GM23338 (cell line): ENCODE results near the gene IGFLR1. TPM values are rescaled to one million over a fixed set of nuclear protein-coding genes. Genes with fewer than 3 reads are reported as not detected.

Source experiments
- ATAC-seq: fragments of 200-7000 bp; cut with Tn5 transposase; 3 replicates; pipeline ENCODE4 v1.9.1; 2020
- DNase-seq: peaks from one replicate; pipeline ENCODE4 v3.0.0-alpha.2; 2015; ENCODE audit warnings: low spot score
- H2AFZ ChIP-seq: fragments of 200-600 bp; sonication (generic); 2 replicates; pipeline ENCODE4 v1.8.0; 2016; ENCODE audit warnings: antibody characterized with exemption, mild to moderate bottlenecking, moderate library complexity
- H3F3A ChIP-seq: fragments of 200-600 bp; sonication (generic); replicated peaks from 2 replicates; pipeline ENCODE4 v1.8.0; 2017; ENCODE audit warnings: antibody characterized with exemption, mixed run types, low read depth
- H3K27ac ChIP-seq: fragments of 200-600 bp; sonication (generic); 2 replicates; pipeline ENCODE4 v1.6.1; 2016; ENCODE audit warnings: low read depth
- H3K27me3 ChIP-seq: fragments of 200-600 bp; sonication (generic); 2 replicates; pipeline ENCODE4 v1.8.0; 2016; ENCODE audit warnings: mild to moderate bottlenecking, mixed run types, moderate library complexity; ENCODE audit not compliant: insufficient read depth
- H3K36me3 ChIP-seq: fragments of 200-600 bp; sonication (generic); 2 replicates; pipeline ENCODE4 v1.8.0; 2016; ENCODE audit warnings: mild to moderate bottlenecking; ENCODE audit not compliant: insufficient read depth
- H3K4me1 ChIP-seq: fragments of 200-600 bp; sonication (generic); 2 replicates; pipeline ENCODE4 v1.8.0; 2016; ENCODE audit warnings: mild to moderate bottlenecking, moderate library complexity; ENCODE audit not compliant: insufficient read depth
- H3K4me2 ChIP-seq: fragments of 200-600 bp; sonication (generic); 2 replicates; pipeline ENCODE4 v1.7.1; 2017; ENCODE audit warnings: mixed run types
- H3K4me3 ChIP-seq: fragments of 200-600 bp; sonication (generic); 2 replicates; pipeline ENCODE4 v1.6.1; 2016; ENCODE audit warnings: mixed run types
- H3K79me2 ChIP-seq: fragments of 200-600 bp; sonication (generic); replicated peaks from 2 replicates; pipeline ENCODE4 v1.8.0; 2017; ENCODE audit warnings: mild to moderate bottlenecking; ENCODE audit not compliant: insufficient read depth
- H3K9me2 ChIP-seq: fragments of 200-600 bp; sonication (generic); 2 replicates; pipeline ENCODE4 v1.8.0; 2017; ENCODE audit not compliant: insufficient read depth
- H4K20me1 ChIP-seq: fragments of 200-600 bp; sonication (generic); replicated peaks from 2 replicates; pipeline ENCODE4 v1.8.0; 2017; ENCODE audit warnings: mild to moderate bottlenecking; ENCODE audit not compliant: insufficient read depth
- H3K27ac Mint-ChIP-seq: 2 replicates; pipeline ENCODE4 v1.8.0; 2020; ENCODE audit warnings: inconsistent platforms, mild to moderate bottlenecking, moderate library complexity, mixed read lengths
- H3K27me3 Mint-ChIP-seq: 3 replicates; pipeline ENCODE4 v1.8.0; 2022; ENCODE audit warnings: low read depth, mild to moderate bottlenecking, moderate library complexity, mixed read lengths, inconsistent platforms; ENCODE audit not compliant: insufficient read depth, poor library complexity
- H3K36me3 Mint-ChIP-seq: 3 replicates; pipeline ENCODE4 v1.8.0; 2021; ENCODE audit warnings: low read depth, mild to moderate bottlenecking, inconsistent platforms, moderate library complexity, mixed read lengths
- H3K4me1 Mint-ChIP-seq: 3 replicates; pipeline ENCODE4 v1.8.0; 2020; ENCODE audit warnings: mild to moderate bottlenecking, inconsistent platforms, mixed read lengths
- H3K4me3 Mint-ChIP-seq: 3 replicates; pipeline ENCODE4 v1.8.0; 2021; ENCODE audit warnings: moderate library complexity, mild to moderate bottlenecking, inconsistent platforms, mixed read lengths
- H3K9me3 Mint-ChIP-seq: 3 replicates; pipeline ENCODE4 v1.8.0; 2020; ENCODE audit warnings: moderate library complexity, mild to moderate bottlenecking, inconsistent platforms, mixed read lengths
- CREB1 ChIP-seq: fragments of 250-450 bp; sonication (Bioruptor Pico); IDR thresholded peaks from 2 replicates; pipeline ENCODE4 v1.5.0; 2020; ENCODE audit warnings: low read depth, mild to moderate bottlenecking, moderate library complexity
- EZH2phosphoT487 ChIP-seq: fragments of 200-600 bp; sonication (generic); IDR thresholded peaks from one replicate; pipeline ENCODE4 v1.8.1; 2018; ENCODE audit warnings: antibody characterized with exemption; ENCODE audit not compliant: unreplicated experiment
- NANOG ChIP-seq: IDR thresholded peaks from 2 replicates; pipeline ENCODE4 v1.6.1; 2016; ENCODE audit warnings: antibody characterized with exemption, borderline replicate concordance
- POLR2AphosphoS5 ChIP-seq: IDR thresholded peaks from 2 replicates; pipeline ENCODE4 v1.6.1; 2016; ENCODE audit warnings: antibody characterized with exemption, low read depth
- STAT1 ChIP-seq: IDR thresholded peaks from one replicate; pipeline ENCODE4 v1.6.1; 2016; ENCODE audit warnings: antibody characterized with exemption; ENCODE audit not compliant: unreplicated experiment
- ZNF114 ChIP-seq: fragments of 250-450 bp; sonication (Bioruptor Pico); IDR thresholded peaks from 2 replicates; pipeline ENCODE4 v1.5.0; 2020; ENCODE audit warnings: mild to moderate bottlenecking, moderate library complexity
- ZNF331 ChIP-seq: fragments of 250-450 bp; sonication (Bioruptor Pico); IDR thresholded peaks from 2 replicates; pipeline ENCODE4 v1.5.0; 2020; ENCODE audit warnings: low read depth, mild to moderate bottlenecking, moderate library complexity
- polyA plus RNA-seq: library from polyadenylated mRNA; unstranded; fragments of >200 nt; fragmentation: Nextera tagmentation; extraction: Ambion mirVana; gene quantifications from 2 replicates; pipeline ENCODE4 v1.2.1, GENCODE V29; 2016
- total RNA-seq: library from RNA; depleted of rRNA; stranded (reverse); fragments of >200 nt; shearing (Covaris generic); gene quantifications from 2 replicates; pipeline ENCODE4 v1.2.3, GENCODE V29; 2014
- TF ChIP-seq, protein P1 (sequence below): IDR thresholded peaks from one replicate; pipeline ENCODE4 v1.6.1; 2018; ENCODE audit warnings: antibody characterized with exemption; ENCODE audit not compliant: unreplicated experiment
- TF ChIP-seq, protein P2 (sequence below): IDR thresholded peaks from 2 replicates; pipeline ENCODE4 v1.6.1; 2016; ENCODE audit warnings: antibody characterized with exemption
- TF ChIP-seq, protein P3 (sequence below), 2 experiments: fragments of 200-600 bp in 1 of 2; sonication (generic) in 1 of 2; conservative IDR thresholded peaks; 2 replicates each; pipeline versions ENCODE4 v1.5.1 to v1.6.1; 2016 to 2017; ENCODE audit warnings: antibody characterized with exemption in 2 of 2, low read depth in 2 of 2, mild to moderate bottlenecking in 2 of 2, moderate library complexity in 1 of 2

Gene IGFLR1
- total and polyA plus RNA-seq, 2 experiments from 2014 or later, result 14.4 to 17.8 TPM

- H3K27me3 ChIP-seq, result no peaks in the 10 kb centered on the region
- Mint-ChIP-seq H3K36me3 (peaks cover 2% of the 10 kb centered on the region; the same call in 2 of the 3 replicates), H3K4me1 (peaks cover 20% of the 10 kb centered on the region), H3K27ac (peak within 1 kb of the TSS; percentile 96), H3K4me3 (peak within 1 kb of the TSS; percentile 97), H3K9me3 (no peaks in the 10 kb centered on the region; the same call in 1 of the 3 replicates), H3K27me3 (peaks cover 7% of the 10 kb centered on the region)
- H3K4me2 ChIP-seq, result peak within 1 kb of the TSS; percentile 74
- no peaks in the 10 kb centered on the region for H3K9me2 ChIP-seq
- H3K27ac ChIP-seq, result no peak within 1 kb of the TSS
- ATAC-seq, result peak; percentile 78
- no peaks in the 10 kb centered on the region for H3K36me3 ChIP-seq
- H2AFZ ChIP-seq, result 0 out of 2 replicates have a peak within 1 kb of the TSS, but pooled peaks have one; percentile 23
- H3F3A ChIP-seq, result no peaks in the 10 kb centered on the region
- TF ChIP-seq ZNF331, result no peak
- TF ChIP-seq, protein P1, sequence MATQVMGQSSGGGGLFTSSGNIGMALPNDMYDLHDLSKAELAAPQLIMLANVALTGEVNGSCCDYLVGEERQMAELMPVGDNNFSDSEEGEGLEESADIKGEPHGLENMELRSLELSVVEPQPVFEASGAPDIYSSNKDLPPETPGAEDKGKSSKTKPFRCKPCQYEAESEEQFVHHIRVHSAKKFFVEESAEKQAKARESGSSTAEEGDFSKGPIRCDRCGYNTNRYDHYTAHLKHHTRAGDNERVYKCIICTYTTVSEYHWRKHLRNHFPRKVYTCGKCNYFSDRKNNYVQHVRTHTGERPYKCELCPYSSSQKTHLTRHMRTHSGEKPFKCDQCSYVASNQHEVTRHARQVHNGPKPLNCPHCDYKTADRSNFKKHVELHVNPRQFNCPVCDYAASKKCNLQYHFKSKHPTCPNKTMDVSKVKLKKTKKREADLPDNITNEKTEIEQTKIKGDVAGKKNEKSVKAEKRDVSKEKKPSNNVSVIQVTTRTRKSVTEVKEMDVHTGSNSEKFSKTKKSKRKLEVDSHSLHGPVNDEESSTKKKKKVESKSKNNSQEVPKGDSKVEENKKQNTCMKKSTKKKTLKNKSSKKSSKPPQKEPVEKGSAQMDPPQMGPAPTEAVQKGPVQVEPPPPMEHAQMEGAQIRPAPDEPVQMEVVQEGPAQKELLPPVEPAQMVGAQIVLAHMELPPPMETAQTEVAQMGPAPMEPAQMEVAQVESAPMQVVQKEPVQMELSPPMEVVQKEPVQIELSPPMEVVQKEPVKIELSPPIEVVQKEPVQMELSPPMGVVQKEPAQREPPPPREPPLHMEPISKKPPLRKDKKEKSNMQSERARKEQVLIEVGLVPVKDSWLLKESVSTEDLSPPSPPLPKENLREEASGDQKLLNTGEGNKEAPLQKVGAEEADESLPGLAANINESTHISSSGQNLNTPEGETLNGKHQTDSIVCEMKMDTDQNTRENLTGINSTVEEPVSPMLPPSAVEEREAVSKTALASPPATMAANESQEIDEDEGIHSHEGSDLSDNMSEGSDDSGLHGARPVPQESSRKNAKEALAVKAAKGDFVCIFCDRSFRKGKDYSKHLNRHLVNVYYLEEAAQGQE, result no peak
- TF ChIP-seq NANOG, result peak; percentile 61; the same call in 1 of the 2 replicates
- TF ChIP-seq POLR2AphosphoS5, result peak; percentile 71
- TF ChIP-seq CREB1 (CRISPR knock-in tag), result peak; percentile 86
- TF ChIP-seq, protein P2, sequence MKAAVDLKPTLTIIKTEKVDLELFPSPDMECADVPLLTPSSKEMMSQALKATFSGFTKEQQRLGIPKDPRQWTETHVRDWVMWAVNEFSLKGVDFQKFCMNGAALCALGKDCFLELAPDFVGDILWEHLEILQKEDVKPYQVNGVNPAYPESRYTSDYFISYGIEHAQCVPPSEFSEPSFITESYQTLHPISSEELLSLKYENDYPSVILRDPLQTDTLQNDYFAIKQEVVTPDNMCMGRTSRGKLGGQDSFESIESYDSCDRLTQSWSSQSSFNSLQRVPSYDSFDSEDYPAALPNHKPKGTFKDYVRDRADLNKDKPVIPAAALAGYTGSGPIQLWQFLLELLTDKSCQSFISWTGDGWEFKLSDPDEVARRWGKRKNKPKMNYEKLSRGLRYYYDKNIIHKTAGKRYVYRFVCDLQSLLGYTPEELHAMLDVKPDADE, result peak; percentile 99
- H4K20me1 ChIP-seq, result no peaks in the 10 kb centered on the region
- H3K4me1 ChIP-seq, result peaks cover 15% of the 10 kb centered on the region
- peaks cover 14% of the 10 kb centered on the region for H3K79me2 ChIP-seq
- DNase-seq, result peak; percentile 100
- H3K4me3 ChIP-seq, result peak within 1 kb of the TSS; percentile 66
Observed at GRCh38 chr19:35748106-35749020, 6.1 kb upstream of the IGFLR1 start, which contains the start of gene LIN37. Gene LIN37 (plus strand): TSS chr19:35748576. CDS start chr19:35748725, 149 bp downstream.

DNA sequence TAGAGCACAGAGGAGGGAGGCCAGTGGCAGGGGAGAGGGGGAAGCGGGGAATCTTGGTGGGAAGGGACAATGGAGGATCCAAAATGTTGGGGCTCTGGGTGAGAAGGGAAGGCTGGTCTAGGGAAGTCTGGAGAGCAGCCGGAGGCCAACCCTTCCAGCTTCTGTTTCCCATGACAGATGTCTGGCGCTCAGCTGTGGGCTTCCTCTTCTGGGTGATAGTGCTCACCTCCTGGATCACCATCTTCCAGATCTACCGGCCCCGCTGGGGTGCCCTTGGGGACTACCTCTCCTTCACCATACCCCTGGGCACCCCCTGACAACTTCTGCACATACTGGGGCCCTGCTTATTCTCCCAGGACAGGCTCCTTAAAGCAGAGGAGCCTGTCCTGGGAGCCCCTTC is 4.3 kb upstream of the IGFLR1 start:
- H3K4me3 ChIP-seq, result peak overlapping the region; percentile 76
- TF ChIP-seq EZH2phosphoT487 (no peak), ZNF114 (CRISPR knock-in tag) (no peak), NANOG (no peak), STAT1 (no peak), POLR2AphosphoS5 (no peak)
- TF ChIP-seq, protein P3, sequence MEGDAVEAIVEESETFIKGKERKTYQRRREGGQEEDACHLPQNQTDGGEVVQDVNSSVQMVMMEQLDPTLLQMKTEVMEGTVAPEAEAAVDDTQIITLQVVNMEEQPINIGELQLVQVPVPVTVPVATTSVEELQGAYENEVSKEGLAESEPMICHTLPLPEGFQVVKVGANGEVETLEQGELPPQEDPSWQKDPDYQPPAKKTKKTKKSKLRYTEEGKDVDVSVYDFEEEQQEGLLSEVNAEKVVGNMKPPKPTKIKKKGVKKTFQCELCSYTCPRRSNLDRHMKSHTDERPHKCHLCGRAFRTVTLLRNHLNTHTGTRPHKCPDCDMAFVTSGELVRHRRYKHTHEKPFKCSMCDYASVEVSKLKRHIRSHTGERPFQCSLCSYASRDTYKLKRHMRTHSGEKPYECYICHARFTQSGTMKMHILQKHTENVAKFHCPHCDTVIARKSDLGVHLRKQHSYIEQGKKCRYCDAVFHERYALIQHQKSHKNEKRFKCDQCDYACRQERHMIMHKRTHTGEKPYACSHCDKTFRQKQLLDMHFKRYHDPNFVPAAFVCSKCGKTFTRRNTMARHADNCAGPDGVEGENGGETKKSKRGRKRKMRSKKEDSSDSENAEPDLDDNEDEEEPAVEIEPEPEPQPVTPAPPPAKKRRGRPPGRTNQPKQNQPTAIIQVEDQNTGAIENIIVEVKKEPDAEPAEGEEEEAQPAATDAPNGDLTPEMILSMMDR (conservative IDR thresholded peaks at IDR 0.05; ENCODE audit: low read depth in 2 of 2), result no peak
- TF ChIP-seq, protein P2, result no peak
- TF ChIP-seq, protein P1, result no peak

More for the DNA sequence above, 4.3 kb upstream of the IGFLR1 start:
- H3K27ac Mint-ChIP-seq, result peak overlapping the region; percentile 100; the same call in 1 of the 2 replicates
- no peak overlapping the region for H2AFZ ChIP-seq
- H3K9me3 Mint-ChIP-seq, result no peaks in the 10 kb centered on the region; the same call in 1 of the 3 replicates
- no peaks in the 10 kb centered on the region for H3K9me2 ChIP-seq
- H3K27me3 Mint-ChIP-seq, result peaks cover 5% of the 10 kb centered on the region
- H3K4me1 Mint-ChIP-seq, result peaks cover 25% of the 10 kb centered on the region
- no peak overlapping the region for H3K27ac ChIP-seq
- peak overlapping the region; percentile 79 for H3K4me2 ChIP-seq
- no peaks in the 10 kb centered on the region for H3K36me3 ChIP-seq
- DNase-seq (no peak), ATAC-seq (no peak)
- H3K4me3 Mint-ChIP-seq, result peak overlapping the region; percentile 97
- H3K27me3 ChIP-seq, result no peaks in the 10 kb centered on the region
- H3K4me1 ChIP-seq, result peaks cover 18% of the 10 kb centered on the region
- H4K20me1 ChIP-seq, result no peaks in the 10 kb centered on the region
- peaks cover 14% of the 10 kb centered on the region for H3K79me2 ChIP-seq
- H3F3A ChIP-seq, result peaks cover 8% of the 10 kb centered on the region
- H3K36me3 Mint-ChIP-seq, result peaks cover 7% of the 10 kb centered on the region
